Measurements from ENCODE around the gene BRD1.

BRD1 gene

GRCh38 chr22:49800408-49801238, 27.1 kb downstream of the BRD1 start:
- Histone ChIP-seq H3K4me1 (ENCODE audit: control insufficient read depth, low read length) (no peaks in the 10 kb centered on the region), H3F3A (ENCODE audit: control insufficient read depth, insufficient read depth) (no peaks in the 10 kb centered on the region), H3K4me3 (ENCODE audit: low read length) (no peak overlapping the region), H4K20me1 (ENCODE audit: control insufficient read depth, insufficient read depth, low read depth, low read length) (peaks cover 3% of the 10 kb centered on the region; the same call in 1 of the 2 replicates), H3K79me2 (ENCODE audit: control insufficient read depth, low read length) (peaks cover 81% of the 10 kb centered on the region), H3K27me3 (ENCODE audit: control insufficient read depth, low read length) (no peaks in the 10 kb centered on the region), H3K9me2 (replicated peaks; ENCODE audit: control insufficient read depth, low read length) (no peaks in the 10 kb centered on the region), H3K27ac (ENCODE audit: low read depth, low read length) (no peak overlapping the region), H3K4me2 (ENCODE audit: low read length) (no peak overlapping the region), H3K36me3 (ENCODE audit: control insufficient read depth, low read length) (peaks cover 79% of the 10 kb centered on the region), H3K9me3 (ENCODE audit: control insufficient read depth, insufficient read depth, low read length) (no peaks in the 10 kb centered on the region)
- no peak for TF ChIP-seq EZH2phosphoT487 (IDR thresholded peaks at IDR 0.05; ENCODE audit: borderline replicate concordance, low read length)
- TF ChIP-seq, protein P1, sequence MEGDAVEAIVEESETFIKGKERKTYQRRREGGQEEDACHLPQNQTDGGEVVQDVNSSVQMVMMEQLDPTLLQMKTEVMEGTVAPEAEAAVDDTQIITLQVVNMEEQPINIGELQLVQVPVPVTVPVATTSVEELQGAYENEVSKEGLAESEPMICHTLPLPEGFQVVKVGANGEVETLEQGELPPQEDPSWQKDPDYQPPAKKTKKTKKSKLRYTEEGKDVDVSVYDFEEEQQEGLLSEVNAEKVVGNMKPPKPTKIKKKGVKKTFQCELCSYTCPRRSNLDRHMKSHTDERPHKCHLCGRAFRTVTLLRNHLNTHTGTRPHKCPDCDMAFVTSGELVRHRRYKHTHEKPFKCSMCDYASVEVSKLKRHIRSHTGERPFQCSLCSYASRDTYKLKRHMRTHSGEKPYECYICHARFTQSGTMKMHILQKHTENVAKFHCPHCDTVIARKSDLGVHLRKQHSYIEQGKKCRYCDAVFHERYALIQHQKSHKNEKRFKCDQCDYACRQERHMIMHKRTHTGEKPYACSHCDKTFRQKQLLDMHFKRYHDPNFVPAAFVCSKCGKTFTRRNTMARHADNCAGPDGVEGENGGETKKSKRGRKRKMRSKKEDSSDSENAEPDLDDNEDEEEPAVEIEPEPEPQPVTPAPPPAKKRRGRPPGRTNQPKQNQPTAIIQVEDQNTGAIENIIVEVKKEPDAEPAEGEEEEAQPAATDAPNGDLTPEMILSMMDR (IDR thresholded peaks at IDR 0.05; ENCODE audit: low read depth, low read length, poor library complexity, severe bottlenecking) = no peak

- no peaks in the 10 kb centered on the region for H3K9me2 ChIP-seq (replicated peaks; ENCODE audit: control insufficient read depth, low read length)
- no peaks in the 10 kb centered on the region for H3K27me3 ChIP-seq (ENCODE audit: control insufficient read depth, low read length)
- H3F3A ChIP-seq (ENCODE audit: control insufficient read depth, insufficient read depth) = no peaks in the 10 kb centered on the region; the same call in 1 of the 2 replicates
- H3K4me2 ChIP-seq (ENCODE audit: low read length) = no peak overlapping the region
- no peak overlapping the region for H3K4me3 ChIP-seq (ENCODE audit: low read length)
- H4K20me1 ChIP-seq (ENCODE audit: control insufficient read depth, insufficient read depth, low read depth, low read length) = peaks cover 3% of the 10 kb centered on the region; the same call in 1 of the 2 replicates
- no peaks in the 10 kb centered on the region for H3K9me3 ChIP-seq (ENCODE audit: control insufficient read depth, insufficient read depth, low read length)
- H3K79me2 ChIP-seq (ENCODE audit: control insufficient read depth, low read length) = peaks cover 81% of the 10 kb centered on the region
- TF ChIP-seq, protein P1 (IDR thresholded peaks at IDR 0.05; ENCODE audit: low read depth, low read length, poor library complexity, severe bottlenecking) = no peak
- no peak for TF ChIP-seq EZH2phosphoT487 (IDR thresholded peaks at IDR 0.05; ENCODE audit: borderline replicate concordance, low read length)
- H3K4me1 ChIP-seq (ENCODE audit: control insufficient read depth, low read length) = no peaks in the 10 kb centered on the region
- no peak overlapping the region for H3K27ac ChIP-seq (ENCODE audit: low read depth, low read length)
- peaks cover 85% of the 10 kb centered on the region for H3K36me3 ChIP-seq (ENCODE audit: control insufficient read depth, low read length)
These were observed 28.1 kb downstream of the BRD1 start for GRCh38 chr22:49799431-49800075.

DNA sequence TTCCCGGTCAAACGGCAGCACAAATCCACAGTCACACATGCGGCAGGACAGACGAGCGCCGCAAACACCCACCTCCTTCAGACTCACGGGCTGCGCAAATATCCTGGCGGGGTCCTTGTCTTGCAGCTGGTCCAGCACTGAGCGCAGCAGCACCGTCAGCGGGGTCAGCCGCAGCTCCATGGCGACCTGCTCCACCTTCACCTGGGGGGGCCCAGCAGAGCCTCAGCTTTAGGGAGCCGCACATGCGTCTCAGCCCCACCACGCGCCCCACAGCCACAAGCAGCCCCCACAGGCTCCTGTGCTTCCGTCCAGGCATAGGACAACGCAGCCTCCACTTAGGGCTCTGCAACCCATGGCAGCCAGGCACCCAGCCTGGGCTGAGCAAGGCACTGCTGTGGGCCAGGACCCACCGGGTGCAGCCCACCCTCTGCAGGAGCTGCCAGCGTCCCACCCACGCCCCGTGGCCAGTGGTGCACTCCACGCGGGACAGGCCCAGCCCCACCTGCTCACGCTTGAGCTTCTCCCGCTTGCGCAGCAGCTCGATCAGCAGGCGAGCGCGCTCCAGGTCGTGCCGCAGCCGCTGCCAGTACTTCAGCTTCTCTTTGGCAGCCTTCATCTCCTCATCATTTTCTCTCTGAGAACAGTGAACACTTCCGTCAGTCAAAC, 29.1 kb downstream of the BRD1 start:
- Histone ChIP-seq H3K4me1 (ENCODE audit: control insufficient read depth, low read length) (no peaks in the 10 kb centered on the region), H3K4me3 (ENCODE audit: low read length) (no peak overlapping the region), H3K36me3 (ENCODE audit: control insufficient read depth, low read length) (peaks cover 86% of the 10 kb centered on the region), H3K9me2 (replicated peaks; ENCODE audit: control insufficient read depth, low read length) (no peaks in the 10 kb centered on the region), H3K27me3 (ENCODE audit: control insufficient read depth, low read length) (no peaks in the 10 kb centered on the region), H3K9me3 (ENCODE audit: control insufficient read depth, insufficient read depth, low read length) (no peaks in the 10 kb centered on the region), H3K79me2 (ENCODE audit: control insufficient read depth, low read length) (peaks cover 80% of the 10 kb centered on the region), H3K4me2 (ENCODE audit: low read length) (no peak overlapping the region), H4K20me1 (ENCODE audit: control insufficient read depth, insufficient read depth, low read depth, low read length) (peaks cover 3% of the 10 kb centered on the region; the same call in 1 of the 2 replicates), H3F3A (ENCODE audit: control insufficient read depth, insufficient read depth) (no peaks in the 10 kb centered on the region; the same call in 1 of the 2 replicates), H3K27ac (ENCODE audit: low read depth, low read length) (no peak overlapping the region)
- no peak for TF ChIP-seq EZH2phosphoT487 (IDR thresholded peaks at IDR 0.05; ENCODE audit: borderline replicate concordance, low read length)
- TF ChIP-seq, protein P1 (IDR thresholded peaks at IDR 0.05; ENCODE audit: low read depth, low read length, poor library complexity, severe bottlenecking) = no peak

All from DOHH2 (cell line).